ENCODE results near the gene ADGRV1. TPM values are rescaled to one million over a fixed set of nuclear protein-coding genes. Genes with fewer than 3 reads are reported as not detected.
A peak's percentile ranks its signal among the peaks of the same experiment; 100 is the strongest.

The ADGRV1 gene
- total RNA-seq, 4 donors from 2014 or later: 0.28 to 6.5 (median 3.7) TPM

DNA sequence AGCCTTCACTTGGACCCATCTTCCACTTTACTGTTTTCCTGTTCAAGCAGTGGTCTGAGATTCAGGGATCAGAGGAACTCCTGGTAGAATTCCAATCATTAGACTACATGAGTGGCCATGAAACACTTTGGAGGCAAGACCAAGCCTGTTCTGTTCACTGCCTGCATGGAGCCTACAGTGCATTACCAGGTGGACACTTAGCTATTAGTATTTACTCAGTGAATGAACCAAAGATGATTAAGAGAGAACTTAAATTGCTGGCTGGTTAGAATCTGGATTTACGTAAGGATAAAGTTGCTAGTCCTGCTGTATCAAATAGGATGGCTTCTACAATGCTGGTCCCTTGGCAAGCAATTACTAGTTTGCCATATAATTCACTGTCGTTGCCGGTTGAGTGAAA, 579.0 kb downstream of the ADGRV1 start:
- H3K4me3 ChIP-seq: no peak overlapping the region
- H3K36me3 ChIP-seq: no peaks in the 10 kb centered on the region
- H3K27ac ChIP-seq: no peak overlapping the region
- DNase-seq: no peak
- no peaks in the 10 kb centered on the region for H3K9me3 ChIP-seq
- no peaks in the 10 kb centered on the region for H3K4me1 ChIP-seq
- TF ChIP-seq, protein P1, sequence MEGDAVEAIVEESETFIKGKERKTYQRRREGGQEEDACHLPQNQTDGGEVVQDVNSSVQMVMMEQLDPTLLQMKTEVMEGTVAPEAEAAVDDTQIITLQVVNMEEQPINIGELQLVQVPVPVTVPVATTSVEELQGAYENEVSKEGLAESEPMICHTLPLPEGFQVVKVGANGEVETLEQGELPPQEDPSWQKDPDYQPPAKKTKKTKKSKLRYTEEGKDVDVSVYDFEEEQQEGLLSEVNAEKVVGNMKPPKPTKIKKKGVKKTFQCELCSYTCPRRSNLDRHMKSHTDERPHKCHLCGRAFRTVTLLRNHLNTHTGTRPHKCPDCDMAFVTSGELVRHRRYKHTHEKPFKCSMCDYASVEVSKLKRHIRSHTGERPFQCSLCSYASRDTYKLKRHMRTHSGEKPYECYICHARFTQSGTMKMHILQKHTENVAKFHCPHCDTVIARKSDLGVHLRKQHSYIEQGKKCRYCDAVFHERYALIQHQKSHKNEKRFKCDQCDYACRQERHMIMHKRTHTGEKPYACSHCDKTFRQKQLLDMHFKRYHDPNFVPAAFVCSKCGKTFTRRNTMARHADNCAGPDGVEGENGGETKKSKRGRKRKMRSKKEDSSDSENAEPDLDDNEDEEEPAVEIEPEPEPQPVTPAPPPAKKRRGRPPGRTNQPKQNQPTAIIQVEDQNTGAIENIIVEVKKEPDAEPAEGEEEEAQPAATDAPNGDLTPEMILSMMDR (IDR thresholded peaks at IDR 0.05): no peak
- no peak for TF ChIP-seq POLR2A (IDR thresholded peaks at IDR 0.05)
- H3K27me3 ChIP-seq: no peaks in the 10 kb centered on the region

DNA sequence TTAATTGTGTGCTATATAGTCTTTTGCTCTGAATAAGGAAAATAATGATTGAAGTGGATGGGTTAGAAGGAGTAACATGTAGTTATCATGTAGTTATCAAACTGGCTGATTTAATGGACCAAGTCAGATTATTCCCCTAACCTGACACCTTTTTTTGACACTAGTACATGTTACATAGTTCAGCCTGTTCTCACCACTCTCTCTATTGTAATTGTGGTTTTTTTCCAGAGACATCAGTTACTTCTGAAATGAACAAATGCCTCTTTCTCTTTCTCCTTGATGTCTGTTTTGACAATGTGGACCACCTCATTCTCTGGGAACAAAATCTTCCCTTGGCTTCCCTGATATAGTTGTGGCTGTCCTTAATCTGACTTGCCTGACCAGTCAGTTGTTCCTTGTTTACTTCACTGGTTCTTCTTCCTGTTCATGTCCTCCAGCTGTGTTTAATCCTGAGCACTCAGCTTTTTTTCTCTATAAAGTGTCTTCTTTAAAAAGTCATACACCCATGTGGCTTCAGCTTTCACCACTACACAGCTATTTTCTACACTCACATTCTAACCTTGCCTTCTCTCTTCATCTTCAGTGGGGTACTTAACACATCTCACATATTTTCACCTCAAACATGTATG, 581.1 kb downstream of the ADGRV1 start:
- Histone ChIP-seq H3K27me3 (no peaks in the 10 kb centered on the region), H3K9me3 (no peaks in the 10 kb centered on the region), H3K36me3 (no peaks in the 10 kb centered on the region), H3K4me3 (no peak overlapping the region), H3K4me1 (peaks cover 0 to 3% (median 0%) of the 10 kb centered on the region in 4 donors), H3K27ac (peak overlapping the region in 2 of 4 donors; percentile 20 to 26)
- no peak for DNase-seq
- TF ChIP-seq, protein P1 (IDR thresholded peaks at IDR 0.05): no peak
- TF ChIP-seq POLR2A (IDR thresholded peaks at IDR 0.05): no peak

DNA sequence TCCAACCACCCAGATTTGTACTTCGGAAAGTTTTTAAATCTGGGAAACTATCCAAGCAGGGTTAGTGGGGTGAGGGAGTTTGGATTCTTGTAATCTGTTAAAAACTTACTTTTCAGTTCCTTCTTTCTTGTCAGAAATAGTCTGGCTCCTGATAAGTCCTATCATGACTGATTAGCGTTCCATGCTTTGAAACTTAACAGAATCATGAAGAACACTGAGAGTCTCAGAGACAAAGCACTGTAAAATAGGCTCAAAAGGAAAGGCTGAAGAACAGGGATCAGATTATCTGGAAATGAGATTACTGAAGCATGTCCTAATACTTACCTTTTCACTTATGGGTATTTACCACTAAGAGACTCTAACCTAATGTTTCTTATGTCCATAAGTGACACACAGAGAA, 582.1 kb downstream of the ADGRV1 start:
- no peak for TF ChIP-seq POLR2A (IDR thresholded peaks at IDR 0.05)
- TF ChIP-seq, protein P1 (IDR thresholded peaks at IDR 0.05): no peak
- no peak for DNase-seq
- no peaks in the 10 kb centered on the region for H3K9me3 ChIP-seq
- H3K36me3 ChIP-seq: no peaks in the 10 kb centered on the region
- peaks cover 0 to 5% (median 0%) of the 10 kb centered on the region in 4 donors for H3K4me1 ChIP-seq
- no peak overlapping the region for H3K27ac ChIP-seq
- no peaks in the 10 kb centered on the region for H3K27me3 ChIP-seq
- H3K4me3 ChIP-seq: no peak overlapping the region

DNA sequence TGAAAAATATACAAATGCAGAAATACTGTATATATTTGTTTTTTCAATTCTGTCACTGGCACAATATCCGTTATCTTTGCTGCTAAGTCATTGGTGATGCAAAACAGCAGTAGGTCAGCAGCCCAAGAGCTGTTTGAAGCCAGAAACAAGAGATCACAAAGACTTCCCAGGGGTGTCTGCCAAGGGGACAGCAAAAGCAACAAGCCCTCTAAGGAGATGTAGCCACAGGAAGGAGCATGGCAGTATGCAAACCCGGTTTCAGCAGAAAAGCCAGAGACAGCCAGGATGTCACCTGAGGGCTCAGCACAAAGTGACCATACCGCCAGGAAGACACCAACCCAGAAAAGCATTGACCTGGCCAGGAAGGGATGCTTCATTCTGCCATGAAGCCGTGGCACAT, 583.0 kb downstream of the ADGRV1 start:
- DNase-seq: no peak
- TF ChIP-seq POLR2A (IDR thresholded peaks at IDR 0.05): no peak
- TF ChIP-seq, protein P1 (IDR thresholded peaks at IDR 0.05): no peak
- H3K27ac ChIP-seq: no peak overlapping the region

DNA sequence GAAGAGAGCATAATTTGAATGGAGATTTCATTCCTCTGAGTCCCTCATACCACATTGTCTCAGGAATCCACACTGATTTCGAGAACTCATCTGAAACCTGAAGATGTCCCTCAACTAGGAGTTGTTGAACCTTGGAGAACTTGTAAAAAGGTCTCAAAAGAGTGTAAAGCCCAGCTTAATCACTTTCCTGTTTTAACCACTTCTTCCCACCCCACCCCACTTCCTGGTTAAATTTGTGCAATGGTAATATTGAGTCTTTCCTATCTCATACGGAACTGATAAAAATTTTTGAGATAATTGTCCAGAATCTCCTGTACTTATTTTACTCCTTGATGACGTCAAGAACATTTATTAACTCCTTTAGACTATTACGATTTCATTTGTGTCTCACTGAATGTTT, 583.8 kb downstream of the ADGRV1 start:
- no peak for DNase-seq
- Histone ChIP-seq H3K36me3 (no peaks in the 10 kb centered on the region), H3K27ac (no peak overlapping the region), H3K9me3 (no peaks in the 10 kb centered on the region), H3K27me3 (no peaks in the 10 kb centered on the region), H3K4me3 (no peak overlapping the region), H3K4me1 (peaks cover 0 to 5% (median 0%) of the 10 kb centered on the region in 4 donors)
- TF ChIP-seq POLR2A (IDR thresholded peaks at IDR 0.05): no peak
- TF ChIP-seq, protein P1 (IDR thresholded peaks at IDR 0.05): no peak

More for the DNA sequence above, 583.0 kb downstream of the ADGRV1 start:
- no peaks in the 10 kb centered on the region for H3K27me3 ChIP-seq
- no peaks in the 10 kb centered on the region for H3K9me3 ChIP-seq
- peaks cover 0 to 5% (median 0%) of the 10 kb centered on the region in 4 donors for H3K4me1 ChIP-seq
- H3K4me3 ChIP-seq: no peak overlapping the region
- H3K36me3 ChIP-seq: no peaks in the 10 kb centered on the region

All from Peyer's patch (tissue), 4 donors.